GM12878 (cell line): ENCODE data around the gene BCOR.

Source experiments
- CTCF ChIP-seq, 3 experiments: IDR thresholded peaks in 2 of 3; conservative IDR thresholded peaks in 1 of 3; 2 replicates each; pipeline ENCODE4 v1.5.1; 2011; ENCODE audit warnings: low read depth in 3 of 3, low read length in 3 of 3, mild to moderate bottlenecking in 3 of 3, control low read depth in 2 of 3, moderate library complexity in 2 of 3, inconsistent platforms in 1 of 3, mixed read lengths in 1 of 3; ENCODE audit not compliant: control insufficient read depth in 2 of 3, insufficient read depth in 1 of 3; ENCODE audit errors: extremely low read depth in 1 of 3
- E2F4 ChIP-seq: IDR thresholded peaks from 2 replicates; pipeline ENCODE4 v1.6.1; 2012; ENCODE audit warnings: low read depth, low read length, improper control_type of control experiment
- HCFC1 ChIP-seq: fragments of 150-350 bp; IDR thresholded peaks from 2 replicates; pipeline ENCODE4 v1.6.1; 2014; ENCODE audit warnings: low read length
- MYC ChIP-seq: IDR thresholded peaks from 2 replicates; pipeline ENCODE4 v1.6.1; 2011; ENCODE audit warnings: mild to moderate bottlenecking, low read length, moderate library complexity, inconsistent platforms; ENCODE audit not compliant: insufficient read depth, insufficient replicate concordance, insufficient read length, severe bottlenecking
- NFYB ChIP-seq: IDR thresholded peaks from 2 replicates; pipeline ENCODE4 v1.6.1; 2011; ENCODE audit warnings: low read depth, mild to moderate bottlenecking, low read length, improper control_type of control experiment, moderate library complexity; ENCODE audit not compliant: insufficient read depth
- POLR2A ChIP-seq: IDR thresholded peaks from 2 replicates; pipeline ENCODE4 v1.6.1; 2011; ENCODE audit warnings: low read depth, mild to moderate bottlenecking, low read length
- TAF1 ChIP-seq: IDR thresholded peaks from 2 replicates; pipeline ENCODE4 v1.6.1; 2011; ENCODE audit warnings: mild to moderate bottlenecking, low read depth, low read length, borderline replicate concordance
- YY1 ChIP-seq: IDR thresholded peaks from 2 replicates; pipeline ENCODE4 v1.6.1; 2011; ENCODE audit warnings: low read depth, mild to moderate bottlenecking, low read length

DNA sequence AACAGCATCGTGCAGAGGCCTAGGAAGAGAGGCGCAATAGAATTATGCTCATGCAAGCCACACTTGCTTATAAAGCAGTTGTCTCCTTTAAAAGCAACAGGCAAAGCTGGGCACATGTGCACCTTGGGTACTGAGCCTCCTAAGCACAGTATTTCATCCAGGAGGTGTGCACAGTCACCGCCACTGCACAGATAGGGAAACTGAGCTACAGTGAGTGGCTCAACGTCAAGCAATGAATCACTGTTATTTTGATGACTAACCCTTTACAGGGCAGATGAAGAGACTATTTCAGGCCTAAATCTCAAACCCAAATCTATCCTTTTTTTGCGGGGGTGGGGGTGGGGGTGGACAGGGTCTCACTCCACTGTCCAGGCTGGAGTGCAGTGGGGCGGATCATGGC lies 42.3 kb downstream of the BCOR start:
- TF ChIP-seq HCFC1 = no peak
- no peak for TF ChIP-seq MYC
- no peak for TF ChIP-seq TAF1
- TF ChIP-seq E2F4 = no peak
- no peak for TF ChIP-seq YY1
- no peak for TF ChIP-seq POLR2A
- no peak for TF ChIP-seq NFYB
- no peak for TF ChIP-seq CTCF (IDR thresholded peaks at IDR 0.05 in 2 of 3, conservative IDR thresholded peaks at IDR 0.05 in 1 of 3; ENCODE audit: control insufficient read depth in 2 of 3, extremely low read depth in 1 of 3, insufficient read depth in 1 of 3, low read depth in 3 of 3, low read length in 3 of 3)
